GM18526 (cell line): ENCODE measurements around the gene TOX4.

Source experiments
- POLR2A ChIP-seq: IDR thresholded peaks from 3 replicates; pipeline ENCODE4 v1.6.1; 2011; ENCODE audit not compliant: insufficient read length; ENCODE audit errors: extremely low read depth

The TOX4 gene

GRCh38 chr14:21476925-21477681, at the start of gene TOX4, which contains the start of gene RAB2B:
TOX4 (plus strand) TSS chr14:21477195; CDS start chr14:21477279, 84 bp downstream.
RAB2B (minus strand) TSS chr14:21476959; CDS start chr14:21476872, 87 bp downstream.
- TF ChIP-seq POLR2A = peak; percentile 81

GRCh38 chr14:21428930-21429329, 48.1 kb upstream of the TOX4 start:
- no peak for TF ChIP-seq POLR2A

GRCh38 chr14:21431126-21431525, 45.9 kb upstream of the TOX4 start:
- TF ChIP-seq POLR2A = no peak

- no peak for TF ChIP-seq POLR2A
These were observed 40.4 kb upstream of the TOX4 start for GRCh38 chr14:21436567-21437062.

- peak; percentile 57 for TF ChIP-seq POLR2A
These were observed 39.7 kb upstream of the TOX4 start for GRCh38 chr14:21437063-21437901.

- no peak for TF ChIP-seq POLR2A
These were observed 36.1 kb upstream of the TOX4 start for GRCh38 chr14:21440859-21441258.

- TF ChIP-seq POLR2A = no peak
These were observed 27.1 kb upstream of the TOX4 start for GRCh38 chr14:21449899-21450216.

GRCh38 chr14:21454843-21455544, 22.0 kb upstream of the TOX4 start:
- no peak for TF ChIP-seq POLR2A

GRCh38 chr14:21455592-21455911, 21.4 kb upstream of the TOX4 start:
- no peak for TF ChIP-seq POLR2A

- peak; percentile 88 for TF ChIP-seq POLR2A
These were observed 20.9 kb upstream of the TOX4 start, which contains the start of gene CHD8 for GRCh38 chr14:21455912-21456667. CHD8 (minus strand) TSS chr14:21456123; CDS start chr14:21431643, 24,480 bp downstream.

- TF ChIP-seq POLR2A = no peak
These were observed 9.4 kb upstream of the TOX4 start for GRCh38 chr14:21467616-21468015.

- TF ChIP-seq POLR2A = no peak
These were observed 1.1 kb upstream of the TOX4 start for GRCh38 chr14:21475767-21476522.

GRCh38 chr14:21476523-21476924, 471 bp upstream of the TOX4 start:
- no peak for TF ChIP-seq POLR2A

GRCh38 chr14:21486640-21487087, 9.7 kb downstream of the TOX4 start:
- no peak for TF ChIP-seq POLR2A
